Limb (tissue), 2 donors: ENCODE measurements around the gene EFCAB7.
"Not testable (repeated sequence)": the region's sequence is repeated elsewhere in the genome, so short reads cannot be mapped to it uniquely, and the experiment has no call there.

ENCODE experiments used
- DNase-seq, 2 donors: peaks; one replicate each; pipeline ENCODE4 v3.0.0-alpha.2; 2016; ENCODE audit errors: extremely low spot score in 2 of 2

Gene EFCAB7

GRCh38 chr1:63548303-63548702 lies 25.0 kb downstream of the EFCAB7 start:
- DNase-seq = no peak

GRCh38 chr1:63548877-63549276 lies 25.6 kb downstream of the EFCAB7 start:
- DNase-seq = no peak

GRCh38 chr1:63555480-63555879 lies 32.2 kb downstream of the EFCAB7 start:
- no peak for DNase-seq

GRCh38 chr1:63557365-63557987 lies 34.2 kb downstream of the EFCAB7 start:
- DNase-seq = peak; percentile 31 to 36

GRCh38 chr1:63559357-63559756 lies 36.0 kb downstream of the EFCAB7 start:
- DNase-seq = no peak

- no peak for DNase-seq
Observed at GRCh38 chr1:63563745-63564144, 40.4 kb downstream of the EFCAB7 start.

- no peak for DNase-seq
Observed at GRCh38 chr1:63569068-63569467, 45.7 kb downstream of the EFCAB7 start.

- DNase-seq = no peak
Observed at GRCh38 chr1:63569640-63570316, 46.5 kb downstream of the EFCAB7 start.

GRCh38 chr1:63572686-63573085 lies 49.4 kb downstream of the EFCAB7 start:
- DNase-seq = not testable (repeated sequence)

- not testable (repeated sequence) for DNase-seq
Observed at GRCh38 chr1:63574203-63574796, 51.0 kb downstream of the EFCAB7 start.

- peak in 1 of 2 donors; percentile 43 for DNase-seq
Observed at GRCh38 chr1:63575340-63575826, 52.1 kb downstream of the EFCAB7 start.

- DNase-seq = not testable (repeated sequence)
Observed at GRCh38 chr1:63586326-63586725, 63.0 kb downstream of the EFCAB7 start.

- no peak for DNase-seq
Observed at GRCh38 chr1:63590166-63590560, 66.8 kb downstream of the EFCAB7 start.

- peak in 1 of 2 donors; percentile 36 for DNase-seq
Observed at GRCh38 chr1:63592536-63593302, 69.4 kb downstream of the EFCAB7 start.

GRCh38 chr1:63593303-63593885 lies 70.1 kb downstream of the EFCAB7 start, which contains the start of gene PGM1:
Gene PGM1, plus strand, starts transcription at chr1:63593411. Its CDS starts 78 bp downstream, at chr1:63593489.
- peak; percentile 71 to 85 for DNase-seq

GRCh38 chr1:63593886-63594605 lies 70.7 kb downstream of the EFCAB7 start:
- DNase-seq = no peak

- no peak for DNase-seq
Observed at GRCh38 chr1:63595435-63595834, 72.1 kb downstream of the EFCAB7 start.

- DNase-seq = no peak
Observed at GRCh38 chr1:63599799-63600198, 76.5 kb downstream of the EFCAB7 start.

- no peak for DNase-seq
Observed at GRCh38 chr1:63600248-63600647, 76.9 kb downstream of the EFCAB7 start.

- no peak for DNase-seq
Observed at GRCh38 chr1:63601061-63601460, 77.7 kb downstream of the EFCAB7 start.

GRCh38 chr1:63601463-63601862 lies 78.1 kb downstream of the EFCAB7 start:
- no peak for DNase-seq
